NCI-H187 (cell line): Measurements from ENCODE around the gene RSBN1L.
"Not testable (repeated sequence)": the region's sequence is repeated elsewhere in the genome, so short reads cannot be mapped to it uniquely, and the experiment has no call there.

ENCODE experiments used
- DNase-seq, 2 experiments: peaks; one replicate each; lab custom pipeline; 2025; lab: John Stamatoyannopoulos, UW

Gene RSBN1L

GRCh38 chr7:77687747-77688144 is 8.5 kb upstream of the RSBN1L start:
- DNase-seq, result no peak

GRCh38 chr7:77690289-77690688 is 6.0 kb upstream of the RSBN1L start:
- DNase-seq, result no peak

GRCh38 chr7:77691892-77692491 is 4.3 kb upstream of the RSBN1L start:
- no peak for DNase-seq

- no peak for DNase-seq
Measured at GRCh38 chr7:77693830-77694583, 2.3 kb upstream of the RSBN1L start.

GRCh38 chr7:77696643-77697534 is 630 bp downstream of the RSBN1L start:
- DNase-seq, result peak; percentile 57 to 87

GRCh38 chr7:77697535-77697831 is 1.2 kb downstream of the RSBN1L start:
- no peak for DNase-seq

GRCh38 chr7:77698042-77698625 is 1.9 kb downstream of the RSBN1L start:
- DNase-seq, result no peak

- DNase-seq, result no peak
Measured at GRCh38 chr7:77699056-77699455, 2.8 kb downstream of the RSBN1L start.

GRCh38 chr7:77702513-77702912 is 6.3 kb downstream of the RSBN1L start:
- no peak for DNase-seq

- no peak for DNase-seq
Measured at GRCh38 chr7:77702968-77703472, 6.8 kb downstream of the RSBN1L start.

GRCh38 chr7:77703669-77704068 is 7.4 kb downstream of the RSBN1L start:
- DNase-seq, result not testable (repeated sequence)

GRCh38 chr7:77707504-77707992 is 11.3 kb downstream of the RSBN1L start:
- no peak for DNase-seq

GRCh38 chr7:77710067-77710466 is 13.8 kb downstream of the RSBN1L start:
- no peak for DNase-seq

GRCh38 chr7:77710861-77711260 is 14.6 kb downstream of the RSBN1L start:
- DNase-seq, result no peak

- DNase-seq, result no peak
Measured at GRCh38 chr7:77714195-77714594, 17.9 kb downstream of the RSBN1L start.

- DNase-seq, result not testable (repeated sequence)
Measured at GRCh38 chr7:77714931-77715330, 18.7 kb downstream of the RSBN1L start.

GRCh38 chr7:77716804-77717203 is 20.5 kb downstream of the RSBN1L start:
- DNase-seq, result no peak

- not testable (repeated sequence) for DNase-seq
Measured at GRCh38 chr7:77717566-77717965, 21.3 kb downstream of the RSBN1L start.

- DNase-seq, result no peak
Measured at GRCh38 chr7:77727527-77727926, 31.3 kb downstream of the RSBN1L start.

GRCh38 chr7:77727936-77728701 is 31.9 kb downstream of the RSBN1L start:
- no peak for DNase-seq

GRCh38 chr7:77729574-77730348 is 33.5 kb downstream of the RSBN1L start:
- no peak for DNase-seq
